NCI-H128 (cell line): ENCODE results near the gene RBM28.

ENCODE experiments used
- DNase-seq: peaks from one replicate; lab custom pipeline; 2025; ENCODE audit not compliant: unreplicated experiment; lab: John Stamatoyannopoulos, UW

The RBM28 gene

GRCh38 chr7:128262273-128263028 lies 81.3 kb downstream of the RBM28 start:
- DNase-seq = no peak

DNA sequence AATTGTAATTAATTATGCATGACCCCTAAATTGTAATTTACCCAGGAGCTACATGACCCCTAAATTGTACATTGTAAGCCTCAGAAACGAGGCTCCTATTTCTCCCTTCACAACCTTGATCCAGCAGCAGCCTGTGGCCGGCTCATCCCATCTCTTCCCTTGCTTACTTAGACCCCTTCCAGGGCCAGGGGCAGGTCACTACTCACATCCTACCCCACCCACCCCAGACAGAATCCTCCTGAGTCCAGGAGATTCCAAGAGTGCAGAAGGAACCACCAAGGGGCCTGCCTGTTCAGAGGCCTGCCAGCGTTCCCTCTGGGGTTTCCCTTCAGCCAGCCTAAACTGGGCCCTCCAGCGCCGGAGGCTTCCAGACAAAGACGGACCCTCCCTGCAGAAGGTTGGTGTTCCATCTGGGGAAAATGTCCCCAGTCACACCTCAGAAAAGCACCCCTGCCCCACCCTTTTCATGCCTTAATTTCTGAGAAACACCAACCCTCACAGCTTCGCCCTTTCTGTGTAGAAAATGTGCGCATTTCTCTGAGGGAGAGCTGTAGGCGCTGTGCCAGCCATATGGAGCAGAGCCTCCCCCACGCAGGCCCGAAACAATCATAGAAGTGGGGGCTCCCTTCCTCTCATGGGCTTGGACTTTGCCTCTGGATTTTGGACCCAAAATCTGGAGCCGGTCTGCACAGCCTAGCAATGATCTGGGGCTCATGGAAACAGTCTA lies 83.5 kb downstream of the RBM28 start:
- DNase-seq = no peak

DNA sequence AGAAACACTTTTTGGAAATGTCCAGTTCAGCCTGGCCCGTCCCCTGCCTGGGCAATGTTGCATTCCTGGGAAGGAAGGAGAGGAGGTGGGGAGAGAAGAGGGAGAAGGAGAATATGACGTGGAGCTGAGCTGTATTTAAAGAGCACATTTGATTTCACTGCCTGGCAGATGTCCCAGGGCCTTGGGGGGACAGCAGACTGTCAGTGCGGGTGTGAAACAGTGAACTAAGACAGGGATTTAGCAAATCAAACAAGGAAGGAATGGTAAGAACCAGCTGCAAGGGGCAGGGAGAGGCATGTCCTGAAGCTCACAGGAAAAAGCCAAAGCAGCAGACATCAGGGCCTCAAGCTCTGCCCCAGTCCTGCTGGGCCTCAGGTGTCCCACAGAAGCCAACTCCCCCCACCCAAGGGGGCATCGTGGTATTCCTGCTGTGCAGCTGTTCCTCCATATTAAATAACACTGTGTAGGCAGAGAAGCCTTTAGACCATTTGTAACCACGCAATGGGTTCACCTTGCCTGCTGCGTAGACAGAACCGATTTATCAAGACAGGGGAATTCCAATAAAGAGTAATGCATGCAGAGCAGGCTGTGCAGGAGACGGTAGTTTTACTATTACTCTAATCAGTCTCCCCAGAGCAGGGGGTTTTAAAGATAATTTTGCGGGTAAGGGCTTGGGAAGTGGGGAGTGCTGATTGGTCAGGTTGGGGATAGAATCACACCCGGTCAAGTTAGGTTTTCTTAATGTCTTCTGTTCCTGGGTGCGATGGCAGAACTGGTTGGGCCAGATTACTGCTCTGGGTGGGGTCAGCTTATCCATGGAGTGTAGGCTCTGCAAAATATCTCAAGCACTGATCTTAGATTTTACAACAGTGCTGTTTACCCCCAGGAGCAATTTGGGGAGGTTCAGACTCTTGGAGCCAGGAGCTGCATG lies 84.3 kb downstream of the RBM28 start:
- no peak for DNase-seq

GRCh38 chr7:128257458-128257857 lies 86.2 kb downstream of the RBM28 start:
- no peak for DNase-seq

DNA sequence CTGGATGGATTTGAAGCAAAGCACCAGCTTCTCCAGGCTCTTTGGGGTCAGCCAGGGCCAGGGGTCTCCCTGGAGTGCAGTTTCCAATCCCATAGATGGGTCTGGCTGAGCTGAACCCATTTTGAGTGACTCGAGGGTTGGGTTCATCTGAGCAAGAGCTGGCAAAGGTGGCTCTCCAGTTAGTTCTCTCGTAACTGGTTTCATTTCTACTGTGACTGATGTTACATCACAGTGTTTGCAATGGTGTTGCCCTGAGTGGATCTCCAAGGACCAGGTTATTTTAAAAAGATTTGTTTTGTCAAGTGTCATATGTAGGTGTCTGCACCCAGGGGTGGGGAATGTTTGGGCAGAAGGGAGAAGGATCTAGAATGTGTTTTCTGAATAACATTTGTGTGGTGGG lies 88.4 kb downstream of the RBM28 start:
- DNase-seq = no peak

DNA sequence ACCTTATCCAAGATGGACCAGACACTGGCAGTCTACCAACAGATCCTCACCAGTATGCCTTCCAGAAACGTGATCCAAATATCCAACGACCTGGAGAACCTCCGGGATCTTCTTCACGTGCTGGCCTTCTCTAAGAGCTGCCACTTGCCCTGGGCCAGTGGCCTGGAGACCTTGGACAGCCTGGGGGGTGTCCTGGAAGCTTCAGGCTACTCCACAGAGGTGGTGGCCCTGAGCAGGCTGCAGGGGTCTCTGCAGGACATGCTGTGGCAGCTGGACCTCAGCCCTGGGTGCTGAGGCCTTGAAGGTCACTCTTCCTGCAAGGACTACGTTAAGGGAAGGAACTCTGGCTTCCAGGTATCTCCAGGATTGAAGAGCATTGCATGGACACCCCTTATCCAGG lies 89.2 kb downstream of the RBM28 start:
- no peak for DNase-seq

DNA sequence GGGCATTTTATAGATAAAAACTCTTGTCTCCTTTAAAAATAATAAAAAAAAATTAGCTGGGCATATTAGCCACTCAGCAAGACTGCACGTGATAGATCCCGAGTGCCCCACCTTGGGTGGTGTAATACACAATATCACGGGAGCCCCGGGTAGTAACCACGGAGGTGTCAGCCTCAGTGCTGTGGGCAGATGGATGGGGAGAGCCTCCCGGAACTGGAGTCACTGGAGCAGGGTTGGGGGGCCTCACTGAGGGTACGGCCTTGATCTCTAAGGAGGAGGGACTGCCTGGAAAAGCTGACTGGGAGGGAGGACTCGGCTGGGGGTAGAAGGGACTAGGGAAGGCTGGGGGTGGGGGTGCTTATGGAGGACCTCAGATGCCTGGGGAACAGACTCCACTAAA lies 90.0 kb downstream of the RBM28 start:
- no peak for DNase-seq

DNA sequence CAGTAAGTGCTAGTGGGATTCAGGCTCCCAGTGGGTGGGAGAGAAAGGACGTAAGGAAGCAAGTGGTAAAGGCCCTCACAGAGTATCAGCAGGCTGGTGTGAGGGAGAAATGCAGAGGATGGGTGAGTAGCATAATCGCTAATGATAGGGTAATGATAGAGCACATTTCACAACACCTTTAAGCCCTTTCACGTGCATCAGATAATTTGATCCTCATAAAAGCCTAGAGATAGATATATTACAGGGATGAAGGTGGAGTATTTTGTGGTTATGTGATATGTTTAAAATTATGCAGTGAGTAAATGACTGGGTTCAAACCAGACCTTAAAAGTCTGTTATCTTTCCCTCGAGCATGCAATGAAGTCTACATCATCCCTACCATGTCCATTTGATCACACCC lies 92.4 kb downstream of the RBM28 start:
- DNase-seq = no peak
